ENCODE measurements around the gene STAT2.

- TF ChIP-seq POLR2A (IDR thresholded peaks at IDR 0.05; ENCODE audit: low read length) = peak; percentile 12
- no peak for TF ChIP-seq GATA1 (IDR thresholded peaks at IDR 0.05; ENCODE audit: low read depth, low read length)
These were observed 59.1 kb downstream of the STAT2 start for GRCh38 chr12:56300644-56301464.

All from erythroblast (primary cell).